Ascending aorta (tissue), 2 donors: ENCODE results near the gene MPRIP. TPM values are rescaled to one million over a fixed set of nuclear protein-coding genes. Genes with fewer than 3 reads are reported as not detected.
"Not testable (repeated sequence)": the region's sequence is repeated elsewhere in the genome, so short reads cannot be mapped to it uniquely, and the experiment has no call there.

Experiments
- DNase-seq, 2 donors: peaks; one replicate each; pipeline ENCODE4 v3.0.0-alpha.2; 2019; ENCODE audit warnings: low spot score in 2 of 2
- H3K27ac ChIP-seq, 2 donors: fragments of 200-600 bp; sonication (generic); one replicate each; pipeline ENCODE4 v1.5.1; 2016 to 2017; ENCODE audit warnings: mild to moderate bottlenecking in 1 of 2
- H3K27me3 ChIP-seq: fragments of 200-600 bp; sonication (generic); one replicate; pipeline ENCODE4 v1.5.1; 2017
- H3K36me3 ChIP-seq, 2 donors: fragments of 200-600 bp; sonication (generic); one replicate each; pipeline ENCODE4 v1.5.1; 2016
- H3K4me1 ChIP-seq, 2 donors: fragments of 200-600 bp; sonication (generic); one replicate each; pipeline ENCODE4 v1.5.1; 2016 to 2017; ENCODE audit warnings: mild to moderate bottlenecking in 1 of 2
- H3K4me3 ChIP-seq, 2 donors: fragments of 200-600 bp; sonication (generic); one replicate each; pipeline ENCODE4 v1.5.1; 2016 to 2017; ENCODE audit warnings: mild to moderate bottlenecking in 1 of 2
- H3K9me3 ChIP-seq, 2 donors: fragments of 200-600 bp; sonication (generic); one replicate each; pipeline ENCODE4 v1.5.1; 2016
- intact Hi-C: fragments of 100-400 bp; cut with DNase I; formaldehyde crosslinking; loops from one replicate; pipeline ENCODE4 v1.15.1; 2023
- total RNA-seq: library from RNA; depleted of rRNA; stranded (reverse); fragments of >200 nt; gene quantifications from one replicate; pipeline ENCODE4 v1.1.0, GENCODE V29; 2016
- TF ChIP-seq, protein P1 (sequence below), 3 experiments: fragments of 200-600 bp in 2 of 3; fragments of 450-650 bp in 1 of 3; sonication (generic) in 2 of 3; IDR thresholded peaks; one replicate each; pipeline ENCODE4 v1.5.1; 2016 to 2019; ENCODE audit warnings: antibody characterized with exemption in 3 of 3, mild to moderate bottlenecking in 1 of 3, moderate library complexity in 1 of 3

Gene MPRIP
- total RNA-seq, 1 donor from 2014 or later, result 246 TPM

DNA sequence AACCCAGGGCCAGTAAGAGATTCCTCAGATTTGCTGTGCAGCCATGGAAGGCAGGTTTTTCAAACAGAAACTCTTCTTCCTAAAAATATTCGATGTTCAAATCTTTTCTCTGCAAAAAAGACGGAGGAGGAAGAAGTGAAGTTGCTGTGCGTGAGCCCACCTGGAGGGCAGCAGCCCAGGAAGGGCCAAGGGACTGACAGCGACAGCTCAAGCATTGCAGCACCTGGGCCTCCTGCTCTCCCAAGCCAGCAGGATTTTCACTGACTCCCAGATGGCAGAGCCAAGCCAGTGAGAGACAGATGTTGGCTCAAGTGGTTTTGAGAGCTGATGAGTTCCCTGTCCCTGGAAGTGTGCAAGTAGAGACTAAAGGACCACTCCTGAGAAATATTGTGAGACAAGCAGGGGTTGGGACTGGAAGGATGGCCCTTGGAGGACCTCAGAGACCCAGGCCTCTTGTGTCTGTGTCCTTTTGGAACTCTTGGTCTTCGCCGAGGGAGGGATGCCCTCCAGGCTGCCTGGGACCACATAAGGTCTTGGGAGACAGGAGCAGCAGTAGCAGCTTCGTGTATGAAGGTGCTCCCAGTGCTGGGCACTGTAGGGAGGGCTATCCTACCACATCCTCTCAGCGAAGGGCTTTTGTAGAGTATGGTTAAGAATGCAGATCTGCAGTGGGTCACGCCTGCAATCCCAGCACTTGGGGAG, 41.0 kb upstream of the MPRIP start:
- DNase-seq, result no peak
- no peaks in the 10 kb centered on the region for H3K9me3 ChIP-seq
- H3K27ac ChIP-seq, result no peak overlapping the region
- intact Hi-C loops, result loop anchor here (2.0 to 10.0 kb wide), 5 partner anchors 114 to 304 kb away; partner anchors contain the start of genes FLCN, NT5M and PLD6
- TF ChIP-seq, protein P1, sequence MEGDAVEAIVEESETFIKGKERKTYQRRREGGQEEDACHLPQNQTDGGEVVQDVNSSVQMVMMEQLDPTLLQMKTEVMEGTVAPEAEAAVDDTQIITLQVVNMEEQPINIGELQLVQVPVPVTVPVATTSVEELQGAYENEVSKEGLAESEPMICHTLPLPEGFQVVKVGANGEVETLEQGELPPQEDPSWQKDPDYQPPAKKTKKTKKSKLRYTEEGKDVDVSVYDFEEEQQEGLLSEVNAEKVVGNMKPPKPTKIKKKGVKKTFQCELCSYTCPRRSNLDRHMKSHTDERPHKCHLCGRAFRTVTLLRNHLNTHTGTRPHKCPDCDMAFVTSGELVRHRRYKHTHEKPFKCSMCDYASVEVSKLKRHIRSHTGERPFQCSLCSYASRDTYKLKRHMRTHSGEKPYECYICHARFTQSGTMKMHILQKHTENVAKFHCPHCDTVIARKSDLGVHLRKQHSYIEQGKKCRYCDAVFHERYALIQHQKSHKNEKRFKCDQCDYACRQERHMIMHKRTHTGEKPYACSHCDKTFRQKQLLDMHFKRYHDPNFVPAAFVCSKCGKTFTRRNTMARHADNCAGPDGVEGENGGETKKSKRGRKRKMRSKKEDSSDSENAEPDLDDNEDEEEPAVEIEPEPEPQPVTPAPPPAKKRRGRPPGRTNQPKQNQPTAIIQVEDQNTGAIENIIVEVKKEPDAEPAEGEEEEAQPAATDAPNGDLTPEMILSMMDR (IDR thresholded peaks at IDR 0.05), result no peak
- no peaks in the 10 kb centered on the region for H3K36me3 ChIP-seq
- no peak overlapping the region for H3K4me3 ChIP-seq
- H3K27me3 ChIP-seq, result no peaks in the 10 kb centered on the region
- peaks cover 10 to 18% of the 10 kb centered on the region in 2 donors for H3K4me1 ChIP-seq

- H3K27ac ChIP-seq, result no peak overlapping the region
- TF ChIP-seq, protein P1 (IDR thresholded peaks at IDR 0.05), result peak; percentile 90 to 99 (median 94)
- H3K36me3 ChIP-seq, result no peaks in the 10 kb centered on the region
- peak in 1 of 2 donors; percentile 81 for DNase-seq
- H3K4me3 ChIP-seq, result peak overlapping the region in 1 of 2 donors; percentile 41
- H3K4me1 ChIP-seq, result peaks cover 10 to 18% of the 10 kb centered on the region in 2 donors
- no peaks in the 10 kb centered on the region for H3K27me3 ChIP-seq
- intact Hi-C loops, result loop anchor here (2.0 to 10.0 kb wide), 5 partner anchors 113 to 303 kb away; partner anchors contain the start of genes FLCN, NT5M and PLD6
- H3K9me3 ChIP-seq, result no peaks in the 10 kb centered on the region
Measured at GRCh38 chr17:17001874-17002520, 40.3 kb upstream of the MPRIP start.

GRCh38 chr17:17002731-17003715, 39.2 kb upstream of the MPRIP start:
- H3K4me3 ChIP-seq, DNase-seq, H3K36me3 ChIP-seq, H3K27me3 ChIP-seq, H3K27ac ChIP-seq, H3K9me3 ChIP-seq: not testable (repeated sequence)
- peaks cover 10 to 18% of the 10 kb centered on the region in 2 donors for H3K4me1 ChIP-seq
- intact Hi-C loops, result loop anchor here (10.0 kb wide), 4 partner anchors 112 to 302 kb away; partner anchors contain the start of genes FLCN, NT5M and PLD6

- Histone ChIP-seq H3K27me3 (no peaks in the 10 kb centered on the region), H3K36me3 (no peaks in the 10 kb centered on the region), H3K27ac (no peak overlapping the region), H3K4me3 (no peak overlapping the region), H3K9me3 (no peaks in the 10 kb centered on the region), H3K4me1 (peaks cover 10 to 20% of the 10 kb centered on the region in 2 donors)
- intact Hi-C loops, result loop anchor here (10.0 kb wide), 4 partner anchors 110 to 300 kb away; partner anchors contain the start of genes FLCN, NT5M and PLD6
- DNase-seq, result no peak
- TF ChIP-seq, protein P1 (IDR thresholded peaks at IDR 0.05), result no peak
Measured at GRCh38 chr17:17004251-17004996, 37.8 kb upstream of the MPRIP start.

GRCh38 chr17:17004997-17005614, 37.2 kb upstream of the MPRIP start:
- not testable (repeated sequence) for H3K4me3 ChIP-seq, H3K36me3 ChIP-seq, H3K27me3 ChIP-seq, H3K27ac ChIP-seq, H3K9me3 ChIP-seq
- intact Hi-C loops, result loop anchor here (5.0 to 10.0 kb wide), 5 partner anchors 37 to 300 kb away; partner anchors contain the start of genes FLCN, MPRIP, NT5M and PLD6
- H3K4me1 ChIP-seq, result peaks cover 10 to 25% of the 10 kb centered on the region in 2 donors
- peak in 1 of 2 donors; percentile 82 for DNase-seq

DNA sequence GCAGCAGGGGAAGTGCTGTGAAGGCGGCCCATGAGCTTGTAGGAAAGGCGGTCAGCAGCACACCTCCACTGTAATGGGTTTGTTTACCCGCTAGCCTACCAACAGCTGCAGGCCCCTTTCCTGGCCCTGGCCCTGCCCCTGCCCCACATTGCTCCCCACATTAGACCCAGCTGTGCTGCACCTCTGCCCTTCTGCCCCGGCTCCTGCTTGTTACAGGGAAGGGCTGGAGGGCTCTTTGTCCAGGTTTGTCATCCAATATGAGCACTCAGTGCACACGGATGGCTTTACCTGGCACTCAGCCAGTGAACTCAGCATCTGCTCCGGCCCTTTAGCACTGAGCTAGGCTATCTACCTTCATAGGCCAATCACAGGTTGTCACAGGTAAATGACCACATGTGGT, 34.4 kb upstream of the MPRIP start:
- intact Hi-C loops, result loop anchor here (5.0 to 10.0 kb wide), 5 partner anchors 34 to 297 kb away; partner anchors contain the start of genes FLCN, MPRIP, NT5M and PLD6

GRCh38 chr17:17008621-17009397, 33.4 kb upstream of the MPRIP start:
- not testable (repeated sequence) for H3K27me3 ChIP-seq, H3K36me3 ChIP-seq, DNase-seq, H3K4me3 ChIP-seq, H3K9me3 ChIP-seq
- Histone ChIP-seq H3K4me1 (peaks cover 7 to 20% of the 10 kb centered on the region in 2 donors), H3K27ac (peak overlapping the region in 1 of 2 donors; percentile 12)
- intact Hi-C loops, result loop anchor here (5.0 to 10.0 kb wide), 5 partner anchors 33 to 296 kb away; partner anchors contain the start of genes FLCN, MPRIP, NT5M and PLD6

More for the DNA sequence above, 34.4 kb upstream of the MPRIP start:
- H3K36me3 ChIP-seq, DNase-seq, H3K9me3 ChIP-seq, H3K4me3 ChIP-seq, H3K27me3 ChIP-seq, H3K27ac ChIP-seq: not testable (repeated sequence)
- H3K4me1 ChIP-seq, result peaks cover 7 to 20% of the 10 kb centered on the region in 2 donors
